NCI-H526 treated with DMSO at 0.1 percent for 48 hours (cell line): Measurements from ENCODE around the gene DHRS4.
"Not testable (repeated sequence)": the region's sequence is repeated elsewhere in the genome, so short reads cannot be mapped to it uniquely, and the experiment has no call there.

Experiments used
- DNase-seq: peaks from one replicate; lab custom pipeline; 2025; lab: John Stamatoyannopoulos, UW

DHRS4 gene

DNA sequence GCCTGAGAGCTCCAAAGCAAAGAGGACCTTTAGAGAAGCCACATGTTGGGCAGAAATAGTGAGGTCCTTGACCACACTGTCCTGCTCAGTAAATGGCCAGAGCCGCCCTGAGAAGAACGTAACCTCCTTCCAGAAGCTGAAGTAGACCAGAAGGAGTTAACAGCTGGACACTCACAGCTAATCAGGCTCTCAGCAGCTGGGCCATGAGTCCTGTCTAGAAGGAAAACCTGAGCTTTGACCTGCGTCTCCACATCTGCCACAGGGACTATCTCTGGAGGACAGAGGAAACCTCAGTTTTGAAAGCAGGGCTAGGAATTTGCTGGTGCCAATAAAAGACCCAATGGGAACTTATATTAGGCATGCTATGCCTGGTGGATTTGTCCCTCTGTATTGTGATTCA is 12.3 kb upstream of the DHRS4 start:
- no peak for DNase-seq

DNA sequence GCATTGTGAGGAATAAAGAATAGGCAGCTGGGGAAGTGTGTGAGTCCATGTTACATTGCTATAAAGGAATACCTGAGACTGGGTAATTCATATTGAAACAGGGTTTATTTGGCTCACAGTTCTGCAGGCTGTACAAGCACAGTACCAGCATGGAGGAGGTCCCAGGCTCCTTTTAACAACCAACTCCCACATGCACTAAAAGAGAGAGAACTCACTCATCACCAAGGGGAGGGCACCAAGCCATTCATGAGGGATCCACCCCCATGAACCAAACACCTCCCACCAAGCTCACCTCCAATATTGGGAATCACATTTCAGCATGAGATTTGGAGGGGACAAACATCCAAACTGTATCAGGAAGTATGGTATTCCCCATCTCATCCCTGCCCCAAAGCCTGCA is 11.9 kb upstream of the DHRS4 start:
- DNase-seq: no peak

- DNase-seq: no peak
These were observed 11.0 kb upstream of the DHRS4 start for GRCh38 chr14:23942587-23942986.

DNA sequence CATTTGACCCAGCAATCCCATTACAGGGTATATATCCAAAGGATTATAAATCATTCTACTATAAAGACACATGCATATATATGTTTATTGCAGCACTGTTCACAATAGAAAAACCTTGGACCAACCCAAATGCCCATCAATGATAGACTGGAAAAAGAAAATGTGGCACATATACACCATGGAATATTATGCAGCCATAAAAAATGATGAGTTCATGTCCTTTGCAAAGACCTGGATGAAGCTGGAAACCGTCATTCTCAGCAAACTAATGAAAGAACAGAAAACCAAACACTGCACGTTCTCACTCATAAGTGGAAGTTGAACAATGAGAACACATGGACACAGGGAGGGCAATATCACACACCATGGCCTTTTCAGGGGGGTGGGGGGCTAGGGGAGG is 4.5 kb upstream of the DHRS4 start:
- DNase-seq: not testable (repeated sequence)

DNA sequence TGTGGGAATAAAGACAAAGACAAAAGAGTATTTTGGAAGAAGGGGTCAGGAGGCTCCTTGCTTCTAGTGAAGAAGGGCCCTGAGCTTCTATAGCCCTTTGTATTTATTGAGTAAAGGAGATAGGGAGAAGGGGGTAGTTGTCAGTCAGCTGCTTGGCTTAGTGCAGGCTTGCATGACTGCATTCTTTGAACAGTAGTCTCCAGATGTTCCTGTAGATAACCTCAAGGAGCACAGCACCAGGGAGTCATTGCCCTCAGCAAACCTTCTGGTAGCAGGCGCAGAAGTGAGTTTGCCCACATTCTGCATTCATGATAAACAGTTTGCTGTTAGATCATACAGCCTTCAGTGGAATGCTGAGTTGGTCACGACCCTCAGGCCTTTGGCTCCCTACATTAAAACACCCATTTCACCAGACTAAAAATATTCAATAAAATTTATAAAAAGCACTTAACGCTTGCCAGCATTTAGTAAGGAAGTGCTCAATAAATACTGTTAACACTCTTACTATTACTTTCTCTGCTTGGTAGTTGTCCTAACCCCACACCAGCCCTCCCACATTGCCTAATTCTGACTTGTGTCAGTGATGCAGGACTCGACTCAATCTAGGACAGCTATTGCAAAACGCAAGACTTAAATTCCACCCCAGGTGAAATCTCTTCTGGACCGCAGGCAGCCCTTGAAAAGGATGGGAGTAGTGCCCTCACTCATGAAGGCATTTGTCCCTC is 3.0 kb upstream of the DHRS4 start:
- DNase-seq: no peak

DNA sequence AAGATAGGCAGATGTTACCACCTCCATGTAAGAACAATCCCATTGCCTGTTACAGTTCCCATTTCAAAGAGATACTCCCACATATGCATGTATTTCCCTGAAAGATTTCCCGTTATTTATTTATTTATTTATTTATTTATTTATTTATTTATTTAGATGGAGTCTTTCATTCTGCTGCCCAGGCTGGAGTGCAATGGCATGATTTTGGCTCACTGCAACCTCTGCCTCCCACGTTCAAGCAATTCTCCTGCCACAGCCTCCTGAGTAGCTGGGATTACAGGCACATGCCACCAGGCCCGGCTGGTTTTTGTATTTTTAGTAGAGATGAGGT is 2.5 kb upstream of the DHRS4 start:
- DNase-seq: not testable (repeated sequence)

GRCh38 chr14:23951590-23952201 is 1.9 kb upstream of the DHRS4 start:
- no peak for DNase-seq

GRCh38 chr14:23953116-23953463 is 480 bp upstream of the DHRS4 start:
- not testable (repeated sequence) for DNase-seq

DNA sequence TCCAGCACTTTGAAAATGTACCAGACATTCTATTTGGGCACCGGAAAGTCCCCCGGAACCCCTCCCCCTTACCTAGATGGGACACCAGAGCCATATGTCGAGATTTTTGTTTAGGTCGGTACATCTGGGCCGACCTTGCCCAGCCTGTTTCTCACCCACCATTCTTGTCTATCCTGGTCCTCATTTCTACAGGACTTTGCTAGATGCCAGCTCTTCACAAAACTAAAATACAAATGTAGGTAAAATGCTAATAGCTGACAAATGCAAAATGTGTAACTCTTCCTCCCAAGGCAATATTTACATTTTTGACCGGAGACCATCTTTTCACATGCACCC is 677 bp downstream of the DHRS4 start:
- DNase-seq: not testable (repeated sequence)

DNA sequence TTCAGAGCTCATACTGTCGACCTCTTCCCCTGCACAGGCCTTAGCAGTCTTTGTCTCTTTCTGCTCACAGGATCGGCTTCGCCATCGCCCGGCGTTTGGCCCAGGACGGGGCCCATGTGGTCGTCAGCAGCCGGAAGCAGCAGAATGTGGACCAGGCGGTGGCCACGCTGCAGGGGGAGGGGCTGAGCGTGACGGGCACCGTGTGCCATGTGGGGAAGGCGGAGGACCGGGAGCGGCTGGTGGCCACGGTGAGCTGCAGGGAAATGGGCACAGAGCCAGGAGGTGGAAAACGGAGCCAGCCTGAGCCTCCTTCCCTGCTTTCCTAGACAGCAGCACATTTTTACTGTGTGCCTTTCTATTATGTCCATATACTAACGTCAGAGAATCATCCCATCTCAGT is 1.4 kb downstream of the DHRS4 start:
- not testable (repeated sequence) for DNase-seq

DNA sequence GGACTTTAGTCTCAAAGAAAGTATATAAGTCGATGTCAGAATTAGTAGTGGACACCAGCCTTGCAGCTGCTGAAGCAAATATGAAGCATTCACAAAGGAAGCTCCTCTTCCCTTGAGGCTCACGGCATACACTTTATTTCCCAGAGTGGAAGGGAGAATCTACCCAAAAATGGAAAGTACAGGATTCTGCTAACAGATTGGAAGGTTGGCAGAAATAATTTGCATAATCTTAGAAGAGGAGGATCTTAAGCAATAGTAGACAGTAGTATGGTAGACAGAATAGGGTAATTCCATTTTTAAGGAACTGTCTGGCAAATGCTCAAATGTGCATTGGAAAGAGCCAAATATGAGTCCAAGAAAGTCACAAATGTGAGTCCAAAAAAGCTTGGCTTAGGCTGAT is 2.2 kb downstream of the DHRS4 start:
- DNase-seq: not testable (repeated sequence)

- DNase-seq: not testable (repeated sequence)
These were observed 4.5 kb downstream of the DHRS4 start for GRCh38 chr14:23957913-23958569.

GRCh38 chr14:23960899-23961298 is 7.3 kb downstream of the DHRS4 start:
- DNase-seq: not testable (repeated sequence)

- not testable (repeated sequence) for DNase-seq
These were observed 8.1 kb downstream of the DHRS4 start for GRCh38 chr14:23961704-23962103.

GRCh38 chr14:23969130-23969480 is 15.5 kb downstream of the DHRS4 start:
- peak; percentile 31 for DNase-seq

DNA sequence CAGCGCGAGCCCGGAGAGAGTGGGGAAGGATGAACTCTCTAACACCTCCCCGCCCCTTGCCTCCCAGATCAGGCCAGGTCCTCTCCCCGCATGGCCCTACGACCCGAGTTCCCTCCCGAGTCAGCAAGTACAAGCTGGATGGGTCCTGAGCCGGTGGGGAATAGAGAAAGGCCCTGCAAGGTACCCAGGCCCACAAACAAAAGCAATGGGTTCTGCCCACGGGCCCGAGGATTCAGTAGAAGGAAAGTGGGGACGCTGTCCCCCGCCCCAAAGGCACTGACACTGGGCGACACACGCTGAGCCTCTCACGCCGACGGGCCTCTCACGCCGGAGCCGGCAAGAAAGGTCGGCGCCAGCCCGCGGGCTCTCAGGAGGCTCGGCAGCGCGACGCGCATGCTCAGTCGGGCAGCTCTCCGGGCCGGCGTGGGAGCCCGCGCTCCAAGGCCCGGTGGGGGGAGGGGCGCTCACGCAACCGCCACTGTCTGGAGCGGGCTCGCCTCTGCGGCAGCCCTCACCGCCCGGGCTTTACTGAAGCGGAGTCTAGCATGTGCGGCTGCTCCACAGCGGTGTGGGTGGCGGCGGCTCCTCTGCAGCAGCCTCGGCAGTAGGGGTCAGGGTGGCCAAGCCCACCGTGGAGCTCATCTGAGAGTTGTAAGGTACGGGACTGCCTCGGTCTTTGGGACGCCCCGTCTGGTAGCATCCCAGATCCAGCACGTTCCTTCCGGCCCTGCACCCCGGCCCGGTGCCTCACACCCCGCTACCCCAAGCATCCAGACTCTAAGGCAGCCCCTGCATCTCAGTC is 16.1 kb downstream of the DHRS4 start:
- peak; percentile 40 for DNase-seq

- not testable (repeated sequence) for DNase-seq
These were observed 16.7 kb downstream of the DHRS4 start for GRCh38 chr14:23970283-23970659.

DNA sequence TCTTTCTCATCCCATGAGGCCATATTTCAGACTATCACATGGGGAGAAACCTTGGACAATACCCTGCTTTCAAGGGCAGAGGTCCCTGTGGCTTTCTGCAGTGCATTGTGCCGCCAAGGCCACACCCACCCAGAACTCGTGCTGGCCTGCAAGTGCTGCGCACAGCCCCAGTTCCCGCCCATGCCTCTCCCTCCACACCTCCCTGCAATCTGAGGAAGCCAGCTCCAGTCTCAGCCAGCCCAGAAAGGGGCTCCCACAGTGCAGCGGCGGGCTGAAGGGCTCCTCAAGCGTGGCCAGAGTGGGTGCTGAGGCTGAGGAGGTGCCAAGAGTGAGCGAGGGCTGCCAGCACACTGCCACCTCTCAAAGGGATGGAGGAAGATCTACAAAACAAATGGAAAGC is 19.6 kb downstream of the DHRS4 start:
- not testable (repeated sequence) for DNase-seq

- DNase-seq: not testable (repeated sequence)
These were observed 20.5 kb downstream of the DHRS4 start for GRCh38 chr14:23974041-23974440.

DNA sequence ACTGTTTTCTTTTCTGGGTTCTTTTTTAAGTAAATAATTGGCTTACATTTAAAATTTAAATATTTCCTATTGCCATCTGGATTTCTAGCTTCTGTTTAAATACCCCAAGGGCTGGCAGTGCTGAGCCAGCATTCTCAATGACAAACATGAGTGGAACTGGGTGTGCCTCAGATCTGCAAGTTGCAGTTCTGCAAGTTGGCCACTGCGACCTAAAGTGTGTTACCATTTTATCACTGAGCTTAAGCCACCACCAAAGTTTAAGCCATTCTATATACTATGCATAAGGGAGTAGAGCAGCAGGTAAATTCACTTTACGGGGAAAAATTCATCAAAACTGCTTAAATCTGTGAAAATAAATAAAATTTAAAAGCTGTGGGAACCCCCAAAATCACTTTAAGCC is 23.6 kb downstream of the DHRS4 start:
- DNase-seq: not testable (repeated sequence)

GRCh38 chr14:23981951-23982813 is 28.6 kb downstream of the DHRS4 start:
- DNase-seq: not testable (repeated sequence)
